Lower leg skin (tissue), 3 donors: ENCODE data around the gene AFAP1L1.

Experiments used
- CTCF ChIP-seq, 3 donors: fragments of 450-650 bp; IDR thresholded peaks; one replicate each; pipeline ENCODE4 v1.5.1; 2016; ENCODE audit warnings: antibody characterized with exemption in 3 of 3, mild to moderate bottlenecking in 3 of 3, moderate library complexity in 2 of 3
- POLR2A ChIP-seq, 2 donors: fragments of 450-650 bp; IDR thresholded peaks; one replicate each; pipeline ENCODE4 v1.6.1; 2016 to 2017; ENCODE audit warnings: antibody characterized with exemption in 2 of 2, mild to moderate bottlenecking in 1 of 2, moderate library complexity in 1 of 2

DNA sequence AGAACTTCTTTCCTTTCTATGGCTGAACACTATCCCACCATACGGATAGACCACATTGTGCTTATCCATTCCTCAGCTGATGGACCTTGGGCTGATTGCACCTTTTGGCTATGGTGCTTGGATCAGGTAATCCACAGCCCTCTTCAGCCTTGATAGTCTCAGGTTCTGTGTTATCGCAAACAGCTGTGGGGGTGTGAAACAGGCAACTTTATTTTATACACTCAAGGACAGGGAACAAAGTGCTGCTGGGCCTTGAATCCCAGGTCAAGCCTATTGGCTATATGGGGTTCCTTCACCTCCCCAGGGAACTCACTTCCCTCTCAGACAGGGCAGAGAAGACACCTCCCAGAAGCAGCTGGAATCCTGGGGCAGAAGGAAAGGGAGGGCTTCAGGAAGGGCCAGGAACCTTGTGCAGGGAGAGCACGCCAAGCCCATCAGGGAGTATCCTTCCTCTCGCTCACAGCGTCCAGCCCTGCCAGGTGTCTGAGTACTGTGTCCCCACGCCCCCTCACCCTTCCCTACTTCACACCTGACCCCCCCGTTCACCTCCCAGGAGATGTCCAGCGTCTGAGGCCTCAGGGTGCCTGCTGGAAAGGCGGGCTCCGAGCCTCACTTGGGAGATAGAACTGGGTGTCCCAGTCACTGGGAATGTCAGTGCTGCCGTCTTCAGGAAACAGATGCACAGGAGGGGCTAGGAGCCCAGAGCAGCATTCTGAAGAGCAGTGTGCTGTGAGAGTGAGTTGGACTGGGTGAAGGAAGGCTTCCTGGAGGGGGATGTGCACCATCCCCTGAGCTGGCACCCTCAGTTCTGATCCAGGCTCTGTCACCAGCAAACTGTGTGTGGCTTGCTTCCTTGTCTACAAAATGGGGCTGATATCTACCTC lies 32.8 kb downstream of the AFAP1L1 start:
- TF ChIP-seq CTCF (IDR thresholded peaks at IDR 0.05) (no peak), POLR2A (IDR thresholded peaks at IDR 0.05) (no peak)
